Measurements from ENCODE around the gene TEX264. TPM values are rescaled to one million over a fixed set of nuclear protein-coding genes. Genes with fewer than 3 reads are reported as not detected.

Gene TEX264
- total RNA-seq, 1 donor: 56.1 TPM

GRCh38 chr3:51657234-51657633 lies 13.8 kb upstream of the TEX264 start:
- no peaks in the 10 kb centered on the region for H3K79me2 ChIP-seq (ENCODE audit: insufficient read depth, low read length)
- H3K27me3 ChIP-seq (ENCODE audit: insufficient read depth, low read length): no peaks in the 10 kb centered on the region
- H4K20me1 ChIP-seq (ENCODE audit: insufficient read depth, low read length): no peaks in the 10 kb centered on the region
- no peak overlapping the region for H2AFZ ChIP-seq (ENCODE audit: low read length)
- no peaks in the 10 kb centered on the region for H3K9me3 ChIP-seq (ENCODE audit: low read depth, low read length)
- no peak for DNase-seq (ENCODE audit: insufficient read length, low spot score, missing footprints)
- H3K27ac ChIP-seq (ENCODE audit: low read depth, low read length): no peak overlapping the region
- H3K4me3 ChIP-seq (ENCODE audit: insufficient read depth, low read length): no peak overlapping the region
- no peak overlapping the region for H3K4me2 ChIP-seq (ENCODE audit: insufficient read depth, low read length)
- no peak for TF ChIP-seq CTCF (IDR thresholded peaks at IDR 0.05; ENCODE audit: extremely low read depth, low read depth, low read length)
- H3K36me3 ChIP-seq (ENCODE audit: insufficient read depth, low read length): peaks cover 40% of the 10 kb centered on the region
- no peaks in the 10 kb centered on the region for H3K4me1 ChIP-seq (ENCODE audit: insufficient read depth, low read length)

GRCh38 chr3:51659942-51660341 lies 11.1 kb upstream of the TEX264 start:
- Histone ChIP-seq H3K4me3 (ENCODE audit: insufficient read depth, low read length) (no peak overlapping the region), H3K36me3 (ENCODE audit: insufficient read depth, low read length) (peaks cover 54% of the 10 kb centered on the region), H3K4me1 (ENCODE audit: insufficient read depth, low read length) (no peaks in the 10 kb centered on the region), H3K9me3 (ENCODE audit: low read depth, low read length) (no peaks in the 10 kb centered on the region), H3K4me2 (ENCODE audit: insufficient read depth, low read length) (no peak overlapping the region), H2AFZ (ENCODE audit: low read length) (no peak overlapping the region), H3K79me2 (ENCODE audit: insufficient read depth, low read length) (no peaks in the 10 kb centered on the region), H4K20me1 (ENCODE audit: insufficient read depth, low read length) (no peaks in the 10 kb centered on the region), H3K27me3 (ENCODE audit: insufficient read depth, low read length) (no peaks in the 10 kb centered on the region), H3K27ac (ENCODE audit: low read depth, low read length) (no peak overlapping the region)
- DNase-seq (ENCODE audit: insufficient read length, low spot score, missing footprints): no peak
- TF ChIP-seq CTCF (IDR thresholded peaks at IDR 0.05; ENCODE audit: extremely low read depth, low read depth, low read length): no peak

- DNase-seq (ENCODE audit: insufficient read length, low spot score, missing footprints): no peak
- Histone ChIP-seq H4K20me1 (ENCODE audit: insufficient read depth, low read length) (no peaks in the 10 kb centered on the region), H3K79me2 (ENCODE audit: insufficient read depth, low read length) (no peaks in the 10 kb centered on the region), H3K9me3 (ENCODE audit: low read depth, low read length) (no peaks in the 10 kb centered on the region), H3K27ac (ENCODE audit: low read depth, low read length) (no peak overlapping the region), H3K4me3 (ENCODE audit: insufficient read depth, low read length) (no peak overlapping the region), H2AFZ (ENCODE audit: low read length) (no peak overlapping the region), H3K4me2 (ENCODE audit: insufficient read depth, low read length) (no peak overlapping the region), H3K27me3 (ENCODE audit: insufficient read depth, low read length) (no peaks in the 10 kb centered on the region), H3K4me1 (ENCODE audit: insufficient read depth, low read length) (no peaks in the 10 kb centered on the region), H3K36me3 (ENCODE audit: insufficient read depth, low read length) (peaks cover 37% of the 10 kb centered on the region)
- no peak for TF ChIP-seq CTCF (IDR thresholded peaks at IDR 0.05; ENCODE audit: extremely low read depth, low read depth, low read length)
These were observed 8.6 kb upstream of the TEX264 start for GRCh38 chr3:51662456-51662855.

GRCh38 chr3:51668756-51669155 lies 2.3 kb upstream of the TEX264 start:
- Histone ChIP-seq H3K79me2 (ENCODE audit: insufficient read depth, low read length) (peaks cover 10% of the 10 kb centered on the region), H3K4me3 (ENCODE audit: insufficient read depth, low read length) (no peak overlapping the region), H3K4me1 (ENCODE audit: insufficient read depth, low read length) (peaks cover 19% of the 10 kb centered on the region), H2AFZ (ENCODE audit: low read length) (no peak overlapping the region), H3K36me3 (ENCODE audit: insufficient read depth, low read length) (peaks cover 3% of the 10 kb centered on the region), H3K9me3 (ENCODE audit: low read depth, low read length) (no peaks in the 10 kb centered on the region), H3K4me2 (ENCODE audit: insufficient read depth, low read length) (no peak overlapping the region), H3K27me3 (ENCODE audit: insufficient read depth, low read length) (no peaks in the 10 kb centered on the region), H4K20me1 (ENCODE audit: insufficient read depth, low read length) (peaks cover 14% of the 10 kb centered on the region), H3K27ac (ENCODE audit: low read depth, low read length) (no peak overlapping the region)
- TF ChIP-seq CTCF (IDR thresholded peaks at IDR 0.05; ENCODE audit: extremely low read depth, low read depth, low read length): no peak
- no peak for DNase-seq (ENCODE audit: insufficient read length, low spot score, missing footprints)

Measured in osteoblast (primary cell).